HCT116 (cell line): ENCODE data around the gene CHRNA5.

Experiments
- FOSL1 ChIP-seq: IDR thresholded peaks from 2 replicates; pipeline ENCODE4 v1.6.1; 2012; ENCODE audit warnings: low read depth
- ZNF274 ChIP-seq: fragments of 200-500 bp; sonication (Bioruptor generic); IDR thresholded peaks from 2 replicates; pipeline ENCODE4 v1.6.1; 2014; ENCODE audit warnings: mild to moderate bottlenecking, low read depth, low read length, inconsistent platforms
- TF ChIP-seq, protein P1 (sequence below): IDR thresholded peaks from 2 replicates; pipeline ENCODE4 v1.6.1; 2012; ENCODE audit warnings: low read depth
- TF ChIP-seq, protein P2 (sequence below): IDR thresholded peaks from 2 replicates; pipeline ENCODE4 v1.6.1; 2012
- TF ChIP-seq, protein P3 (sequence below), 3 experiments: fragments of 200-600 bp in 1 of 3; sonication (generic) in 1 of 3; IDR thresholded peaks in 2 of 3; conservative IDR thresholded peaks in 1 of 3; 2 replicates each; pipeline ENCODE4 v1.5.1; 2012 to 2017; ENCODE audit warnings: low read depth in 2 of 3, low read length in 2 of 3, antibody characterized with exemption in 1 of 3, borderline replicate concordance in 1 of 3, control low read depth in 1 of 3, mild to moderate bottlenecking in 1 of 3, mixed read lengths in 1 of 3, mixed run types in 1 of 3, moderate library complexity in 1 of 3; ENCODE audit not compliant: insufficient read depth in 1 of 3
- TF ChIP-seq, protein P4 (sequence below): IDR thresholded peaks from 2 replicates; pipeline ENCODE4 v1.6.1; 2012

DNA sequence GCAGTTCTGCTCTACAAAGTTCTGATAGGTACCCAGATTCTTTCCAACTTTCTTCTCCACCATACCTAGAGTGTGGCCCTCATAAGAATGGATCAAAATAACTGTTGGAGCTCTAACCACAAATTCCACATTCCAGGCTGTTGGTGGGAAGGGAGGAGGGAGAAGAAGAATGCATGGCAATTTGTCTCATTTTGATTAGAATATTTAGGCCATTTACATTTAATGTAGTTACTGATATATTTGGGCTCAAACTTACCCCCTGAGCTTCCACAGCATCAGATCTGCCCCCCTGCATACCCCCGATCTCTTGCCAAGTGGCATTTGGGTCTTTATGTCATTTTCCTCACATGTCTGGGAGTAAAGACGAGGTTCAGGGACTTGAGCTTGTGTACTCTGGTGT is 68.0 kb downstream of the CHRNA5 start:
- TF ChIP-seq, protein P1, sequence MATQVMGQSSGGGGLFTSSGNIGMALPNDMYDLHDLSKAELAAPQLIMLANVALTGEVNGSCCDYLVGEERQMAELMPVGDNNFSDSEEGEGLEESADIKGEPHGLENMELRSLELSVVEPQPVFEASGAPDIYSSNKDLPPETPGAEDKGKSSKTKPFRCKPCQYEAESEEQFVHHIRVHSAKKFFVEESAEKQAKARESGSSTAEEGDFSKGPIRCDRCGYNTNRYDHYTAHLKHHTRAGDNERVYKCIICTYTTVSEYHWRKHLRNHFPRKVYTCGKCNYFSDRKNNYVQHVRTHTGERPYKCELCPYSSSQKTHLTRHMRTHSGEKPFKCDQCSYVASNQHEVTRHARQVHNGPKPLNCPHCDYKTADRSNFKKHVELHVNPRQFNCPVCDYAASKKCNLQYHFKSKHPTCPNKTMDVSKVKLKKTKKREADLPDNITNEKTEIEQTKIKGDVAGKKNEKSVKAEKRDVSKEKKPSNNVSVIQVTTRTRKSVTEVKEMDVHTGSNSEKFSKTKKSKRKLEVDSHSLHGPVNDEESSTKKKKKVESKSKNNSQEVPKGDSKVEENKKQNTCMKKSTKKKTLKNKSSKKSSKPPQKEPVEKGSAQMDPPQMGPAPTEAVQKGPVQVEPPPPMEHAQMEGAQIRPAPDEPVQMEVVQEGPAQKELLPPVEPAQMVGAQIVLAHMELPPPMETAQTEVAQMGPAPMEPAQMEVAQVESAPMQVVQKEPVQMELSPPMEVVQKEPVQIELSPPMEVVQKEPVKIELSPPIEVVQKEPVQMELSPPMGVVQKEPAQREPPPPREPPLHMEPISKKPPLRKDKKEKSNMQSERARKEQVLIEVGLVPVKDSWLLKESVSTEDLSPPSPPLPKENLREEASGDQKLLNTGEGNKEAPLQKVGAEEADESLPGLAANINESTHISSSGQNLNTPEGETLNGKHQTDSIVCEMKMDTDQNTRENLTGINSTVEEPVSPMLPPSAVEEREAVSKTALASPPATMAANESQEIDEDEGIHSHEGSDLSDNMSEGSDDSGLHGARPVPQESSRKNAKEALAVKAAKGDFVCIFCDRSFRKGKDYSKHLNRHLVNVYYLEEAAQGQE = no peak
- TF ChIP-seq, protein P2, sequence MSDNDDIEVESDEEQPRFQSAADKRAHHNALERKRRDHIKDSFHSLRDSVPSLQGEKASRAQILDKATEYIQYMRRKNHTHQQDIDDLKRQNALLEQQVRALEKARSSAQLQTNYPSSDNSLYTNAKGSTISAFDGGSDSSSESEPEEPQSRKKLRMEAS = no peak
- TF ChIP-seq, protein P3, sequence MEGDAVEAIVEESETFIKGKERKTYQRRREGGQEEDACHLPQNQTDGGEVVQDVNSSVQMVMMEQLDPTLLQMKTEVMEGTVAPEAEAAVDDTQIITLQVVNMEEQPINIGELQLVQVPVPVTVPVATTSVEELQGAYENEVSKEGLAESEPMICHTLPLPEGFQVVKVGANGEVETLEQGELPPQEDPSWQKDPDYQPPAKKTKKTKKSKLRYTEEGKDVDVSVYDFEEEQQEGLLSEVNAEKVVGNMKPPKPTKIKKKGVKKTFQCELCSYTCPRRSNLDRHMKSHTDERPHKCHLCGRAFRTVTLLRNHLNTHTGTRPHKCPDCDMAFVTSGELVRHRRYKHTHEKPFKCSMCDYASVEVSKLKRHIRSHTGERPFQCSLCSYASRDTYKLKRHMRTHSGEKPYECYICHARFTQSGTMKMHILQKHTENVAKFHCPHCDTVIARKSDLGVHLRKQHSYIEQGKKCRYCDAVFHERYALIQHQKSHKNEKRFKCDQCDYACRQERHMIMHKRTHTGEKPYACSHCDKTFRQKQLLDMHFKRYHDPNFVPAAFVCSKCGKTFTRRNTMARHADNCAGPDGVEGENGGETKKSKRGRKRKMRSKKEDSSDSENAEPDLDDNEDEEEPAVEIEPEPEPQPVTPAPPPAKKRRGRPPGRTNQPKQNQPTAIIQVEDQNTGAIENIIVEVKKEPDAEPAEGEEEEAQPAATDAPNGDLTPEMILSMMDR (IDR thresholded peaks at IDR 0.05 in 2 of 3, conservative IDR thresholded peaks at IDR 0.05 in 1 of 3; ENCODE audit: borderline replicate concordance in 1 of 3, insufficient read depth in 1 of 3, low read depth in 2 of 3, low read length in 2 of 3) = no peak
- TF ChIP-seq FOSL1 = no peak
- TF ChIP-seq, protein P4, sequence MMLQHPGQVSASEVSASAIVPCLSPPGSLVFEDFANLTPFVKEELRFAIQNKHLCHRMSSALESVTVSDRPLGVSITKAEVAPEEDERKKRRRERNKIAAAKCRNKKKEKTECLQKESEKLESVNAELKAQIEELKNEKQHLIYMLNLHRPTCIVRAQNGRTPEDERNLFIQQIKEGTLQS = no peak
- no peak for TF ChIP-seq ZNF274
